GM23248 (cell line): ENCODE measurements around the gene UBTD1.

Experiments
- EZH2 ChIP-seq: fragments of 200-600 bp; sonication (generic); IDR thresholded peaks from 2 replicates; pipeline ENCODE4 v1.6.1; 2018; ENCODE audit warnings: antibody characterized with exemption, mild to moderate bottlenecking; ENCODE audit not compliant: insufficient read depth, poor library complexity, severe bottlenecking
- EZH2phosphoT487 ChIP-seq: fragments of 200-600 bp; sonication (generic); IDR thresholded peaks from 2 replicates; pipeline ENCODE4 v1.6.1; 2018; ENCODE audit warnings: antibody characterized with exemption, moderate library complexity, mild to moderate bottlenecking, low read depth; ENCODE audit not compliant: insufficient read depth

DNA sequence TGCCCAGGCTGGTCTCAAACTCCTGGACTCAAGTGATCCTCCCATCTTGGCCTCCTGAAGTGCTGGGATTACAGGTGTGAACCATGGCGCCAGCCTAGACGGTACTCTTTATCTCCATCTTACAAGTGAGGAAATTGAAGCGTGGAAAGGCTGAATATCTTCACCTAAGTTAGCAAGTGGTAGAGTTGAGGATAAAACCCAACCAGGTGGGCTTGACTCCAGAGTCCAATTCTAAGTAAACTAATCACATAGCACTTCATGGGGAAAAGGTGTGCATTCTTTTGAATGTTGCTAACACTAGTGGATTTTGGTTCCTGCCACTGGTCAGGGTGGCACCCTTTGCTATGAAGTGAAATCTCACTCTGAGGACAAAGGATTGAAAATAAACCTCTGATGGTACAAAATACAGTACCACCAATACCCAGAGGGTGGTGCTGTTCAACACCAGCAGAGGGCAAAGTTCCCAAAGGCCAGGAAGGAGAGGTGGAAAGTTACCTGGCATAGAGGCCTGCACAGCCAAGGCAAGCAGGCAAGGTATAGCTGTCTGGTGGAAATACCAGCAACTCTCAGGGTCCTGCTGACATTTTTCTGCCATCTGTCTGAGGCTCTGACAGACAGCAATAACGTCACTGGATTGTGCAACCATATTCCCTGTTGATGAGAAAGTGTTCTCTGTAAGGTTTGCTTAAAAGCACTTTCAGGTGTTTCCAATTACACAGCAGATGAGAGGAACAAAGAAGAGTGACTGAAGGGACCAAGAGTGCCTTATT is 35.2 kb upstream of the UBTD1 start:
- no peak for TF ChIP-seq EZH2
- no peak for TF ChIP-seq EZH2phosphoT487
